Astrocyte of the cerebellum (primary cell): ENCODE data around the gene UAP1.

Source experiments
- DNase-seq: peaks from one replicate; pipeline ENCODE4 v3.0.0-alpha.2; 2011; ENCODE audit warnings: low read depth
- H3K4me3 ChIP-seq: 2 replicates; pipeline ENCODE4 v1.5.1; 2011; ENCODE audit warnings: mild to moderate bottlenecking, low read depth, low read length, moderate library complexity
- in situ Hi-C: cut with HindIII; loops from 2 replicates; pipeline ENCODE4 v1.10.0; 2017; ENCODE audit warnings: low sequenced_read_pairs
- TF ChIP-seq, protein P1 (sequence below): IDR thresholded peaks from 2 replicates; pipeline ENCODE4 v1.5.1; 2012; ENCODE audit warnings: low read length, low read depth, moderate library complexity, mild to moderate bottlenecking; ENCODE audit errors: missing control alignments

Gene UAP1

DNA sequence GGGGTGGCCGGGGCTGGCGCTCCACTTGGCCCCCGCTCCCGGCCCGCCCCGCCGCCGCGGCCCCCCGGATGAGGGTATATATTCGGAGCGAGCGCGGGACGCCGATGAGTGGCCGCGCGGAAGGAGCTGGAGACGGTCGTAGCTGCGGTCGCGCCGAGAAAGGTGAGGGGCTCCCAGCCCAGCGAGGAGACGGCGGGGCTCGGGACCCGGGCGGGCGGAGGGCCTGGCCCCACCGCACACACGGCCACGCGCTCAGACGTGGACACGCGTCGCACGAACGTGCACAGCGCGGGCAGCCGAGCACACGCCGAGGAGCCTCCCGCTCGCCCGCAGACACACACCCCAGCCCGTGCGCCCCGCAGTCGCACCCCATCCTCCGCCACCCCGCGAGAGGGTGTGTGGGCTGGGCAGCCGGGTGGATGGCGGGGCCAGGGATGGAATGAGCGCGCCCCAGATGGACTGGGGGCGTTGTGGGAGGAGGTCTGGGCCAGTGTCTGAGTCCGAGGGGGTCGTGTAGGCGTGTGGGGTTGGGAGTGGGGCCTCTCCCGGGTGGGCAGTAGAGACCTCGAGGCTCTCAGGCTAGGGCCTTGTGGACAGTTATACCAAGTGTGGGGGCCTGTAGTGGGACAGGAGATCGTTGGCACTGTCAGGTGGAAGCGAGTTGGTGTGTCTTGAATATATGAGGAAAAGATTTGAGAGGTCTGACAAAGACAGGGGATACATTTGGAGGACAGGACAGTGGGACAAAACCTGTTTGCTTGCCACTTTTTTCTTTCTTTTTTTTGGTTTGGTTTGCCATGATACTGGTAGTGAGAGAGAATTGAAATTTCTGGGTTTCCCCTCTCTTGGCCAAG lies at the start of gene UAP1:
Gene UAP1, plus strand, starts transcription at position 107 of the 854 bp plus-strand sequence. CDS start 4,347 bp downstream, outside the sequence.
- in situ Hi-C loops: no loop called here
- DNase-seq: no peak
- TF ChIP-seq, protein P1, sequence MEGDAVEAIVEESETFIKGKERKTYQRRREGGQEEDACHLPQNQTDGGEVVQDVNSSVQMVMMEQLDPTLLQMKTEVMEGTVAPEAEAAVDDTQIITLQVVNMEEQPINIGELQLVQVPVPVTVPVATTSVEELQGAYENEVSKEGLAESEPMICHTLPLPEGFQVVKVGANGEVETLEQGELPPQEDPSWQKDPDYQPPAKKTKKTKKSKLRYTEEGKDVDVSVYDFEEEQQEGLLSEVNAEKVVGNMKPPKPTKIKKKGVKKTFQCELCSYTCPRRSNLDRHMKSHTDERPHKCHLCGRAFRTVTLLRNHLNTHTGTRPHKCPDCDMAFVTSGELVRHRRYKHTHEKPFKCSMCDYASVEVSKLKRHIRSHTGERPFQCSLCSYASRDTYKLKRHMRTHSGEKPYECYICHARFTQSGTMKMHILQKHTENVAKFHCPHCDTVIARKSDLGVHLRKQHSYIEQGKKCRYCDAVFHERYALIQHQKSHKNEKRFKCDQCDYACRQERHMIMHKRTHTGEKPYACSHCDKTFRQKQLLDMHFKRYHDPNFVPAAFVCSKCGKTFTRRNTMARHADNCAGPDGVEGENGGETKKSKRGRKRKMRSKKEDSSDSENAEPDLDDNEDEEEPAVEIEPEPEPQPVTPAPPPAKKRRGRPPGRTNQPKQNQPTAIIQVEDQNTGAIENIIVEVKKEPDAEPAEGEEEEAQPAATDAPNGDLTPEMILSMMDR: no peak
- H3K4me3 ChIP-seq: peak within 1 kb of the TSS; percentile 92

DNA sequence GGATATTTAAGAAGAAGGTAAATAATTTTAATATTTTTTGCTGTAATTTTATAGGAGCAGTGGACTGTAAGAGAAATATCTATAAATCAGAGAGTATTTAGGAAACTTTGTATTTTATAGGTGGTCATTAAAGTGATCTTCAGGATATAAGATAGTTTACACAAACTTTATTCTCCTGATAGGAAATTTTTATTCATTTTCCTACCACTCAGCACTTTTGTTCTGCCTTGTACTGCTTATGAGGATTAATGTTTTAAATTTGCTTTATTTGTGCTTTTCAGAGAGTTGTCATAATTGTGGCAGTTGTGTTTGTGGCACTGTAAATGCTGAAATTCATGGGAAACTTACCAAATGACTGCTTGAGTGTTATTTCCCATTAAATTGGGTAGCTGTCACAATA lies 34.2 kb upstream of the UAP1 start:
- DNase-seq: no peak
- in situ Hi-C loops: no loop called here

DNA sequence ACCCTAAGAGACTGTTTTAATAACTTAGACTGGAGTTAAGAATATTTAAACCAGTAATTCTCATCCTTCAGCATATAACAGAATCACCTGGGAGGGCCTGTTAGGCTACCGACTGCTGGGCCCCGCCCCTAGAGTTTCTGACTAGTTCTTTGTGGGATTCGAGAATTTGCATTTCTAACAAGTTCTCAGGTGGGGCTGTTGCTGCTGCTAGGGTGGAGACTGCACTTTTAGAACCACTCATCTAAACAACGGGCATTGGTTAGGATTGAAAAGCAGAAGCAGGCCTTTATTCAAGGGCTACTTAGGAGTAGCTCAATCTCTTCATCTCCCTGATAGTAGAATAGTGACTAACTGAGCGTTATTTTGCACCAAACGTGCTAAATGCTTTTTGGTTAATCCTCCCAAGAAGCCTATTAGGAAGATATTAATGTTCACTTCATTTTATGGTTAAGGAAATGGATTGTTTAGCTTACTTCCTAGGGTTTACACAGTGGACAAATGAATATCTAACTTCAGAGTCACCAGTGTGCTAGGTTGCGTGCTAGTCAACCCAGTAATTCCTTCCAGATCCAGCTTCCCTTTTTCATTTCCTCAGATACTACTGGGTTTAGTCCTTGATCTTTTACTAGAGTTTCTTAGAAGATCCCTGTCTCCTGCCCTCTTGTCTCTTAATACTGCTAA lies 31.1 kb upstream of the UAP1 start:
- in situ Hi-C loops: no loop called here
- no peak overlapping the region for H3K4me3 ChIP-seq
- DNase-seq: no peak
- TF ChIP-seq, protein P1: no peak

More for the DNA sequence above, 34.2 kb upstream of the UAP1 start:
- no peak overlapping the region for H3K4me3 ChIP-seq
- TF ChIP-seq, protein P1: no peak

DNA sequence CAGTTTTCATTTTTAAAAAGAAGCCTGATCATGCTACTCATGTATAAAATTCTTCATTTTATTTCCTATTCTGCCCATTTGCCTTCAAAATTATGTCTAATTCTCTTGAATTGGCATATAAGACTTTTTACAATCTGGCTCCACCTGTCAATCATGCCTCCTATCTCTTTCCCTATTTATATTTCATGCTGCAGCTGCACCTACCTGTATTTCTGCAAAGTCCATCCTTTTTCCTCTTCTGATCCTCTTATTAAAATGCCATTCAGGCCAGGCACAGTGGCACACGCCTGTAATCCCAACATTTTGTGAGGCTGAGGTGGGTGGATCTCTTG lies 30.6 kb upstream of the UAP1 start:
- no peak for DNase-seq
- TF ChIP-seq, protein P1: no peak
- in situ Hi-C loops: no loop called here
- no peak overlapping the region for H3K4me3 ChIP-seq

DNA sequence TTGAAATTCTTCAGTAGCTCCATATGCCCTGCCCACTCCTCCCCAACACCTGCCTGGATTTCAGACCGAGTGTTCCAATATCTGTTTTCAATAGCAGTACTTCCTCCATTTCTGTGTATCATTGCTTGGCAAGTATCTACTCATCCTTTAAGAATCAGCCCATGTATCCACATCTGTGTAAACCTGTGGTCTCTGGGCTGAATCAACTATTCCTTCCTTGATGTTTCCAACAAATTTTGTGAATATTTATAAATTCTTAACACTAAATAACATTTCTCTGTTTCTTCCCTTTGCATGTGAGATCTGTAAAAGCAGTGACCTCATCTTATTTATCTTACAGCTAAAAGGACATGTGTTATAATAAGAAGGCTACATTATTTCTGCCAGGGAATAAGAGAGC lies 26.0 kb upstream of the UAP1 start:
- no peak overlapping the region for H3K4me3 ChIP-seq
- TF ChIP-seq, protein P1: no peak
- in situ Hi-C loops: no loop called here
- DNase-seq: no peak

DNA sequence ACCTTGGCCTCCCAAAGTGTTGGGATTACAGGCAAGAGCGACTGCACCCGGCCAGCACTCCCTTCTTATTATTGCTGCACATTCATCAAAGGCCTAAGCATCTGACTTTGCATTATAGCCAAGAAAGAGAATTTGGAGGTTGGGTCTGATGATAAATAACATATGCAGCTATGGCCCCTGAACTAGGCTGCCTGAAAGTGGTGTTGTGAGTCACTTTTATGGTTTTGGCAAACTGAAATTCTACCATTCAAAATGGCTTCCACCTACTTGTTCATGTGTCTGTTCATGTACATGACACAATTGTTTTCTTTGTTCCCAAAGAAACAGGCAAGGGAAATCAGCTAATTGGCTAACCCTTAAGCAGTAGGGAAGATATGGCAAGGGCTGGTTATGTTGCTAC lies 25.0 kb upstream of the UAP1 start:
- DNase-seq: no peak
- no peak overlapping the region for H3K4me3 ChIP-seq
- TF ChIP-seq, protein P1: no peak
- in situ Hi-C loops: no loop called here
